ENCODE results near the gene CDH4. TPM values are rescaled to one million over a fixed set of nuclear protein-coding genes. Genes with fewer than 3 reads are reported as not detected.

The CDH4 gene
- total and polyA plus RNA-seq, 2 donors (not counting 3 experiments of a cell fraction or from before 2014, with no cell fraction given): 0.17 to 0.51 TPM

DNA sequence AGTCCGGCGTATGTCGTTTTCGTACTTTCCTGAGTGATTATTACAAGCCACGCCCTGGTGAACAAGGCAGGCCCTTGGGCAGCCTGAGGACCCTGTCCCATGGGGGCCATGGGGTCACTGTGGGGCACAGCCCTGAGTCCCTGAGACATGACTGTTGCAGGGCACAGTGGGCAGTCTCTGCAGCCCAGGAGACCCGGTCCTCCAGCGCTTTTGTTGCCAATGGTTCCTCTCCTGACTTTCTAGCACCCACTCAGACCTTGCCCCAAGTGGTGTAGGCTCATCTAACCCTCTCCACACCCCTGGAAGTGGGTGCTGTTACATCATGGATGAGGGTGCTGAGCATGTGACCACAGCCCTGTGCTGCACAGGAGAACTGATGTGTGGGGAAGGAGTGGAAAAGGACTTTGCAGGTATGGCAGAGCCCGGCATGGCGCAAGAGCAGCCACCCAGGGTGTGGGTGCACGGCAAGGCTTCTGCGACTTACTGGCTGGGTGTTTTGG is 494.1 kb downstream of the CDH4 start:
- intact Hi-C loops (cut with micrococcal nuclease): no loop called here
- H3K9me1 ChIP-seq (replicated peaks; ENCODE audit: control insufficient read depth, extremely low read depth, insufficient read depth, low read length): no peaks in the 10 kb centered on the region
- no peaks in the 10 kb centered on the region for H3K79me2 ChIP-seq (ENCODE audit: control insufficient read depth, insufficient read depth, low read length)
- H3K9me3 ChIP-seq (replicated peaks; ENCODE audit: control insufficient read depth, insufficient read depth, low read length): no peaks in the 10 kb centered on the region
- POLR2A ChIA-PET: no interaction called here
- DNase-seq (ENCODE audit: low read depth, low spot score): no peak
- H2AFZ ChIP-seq (ENCODE audit: low read depth, low read length): no peak overlapping the region
- no TSS peak for BruUV-seq (replicated peaks)
- dilution Hi-C loops (cut with MboI; ENCODE audit: extremely low pct_ligation_motif_present, low sequenced_read_pairs): no loop called here
- FAIRE-seq: no peak
- no peak for TF ChIP-seq POLR2A (IDR thresholded peaks at IDR 0.05; ENCODE audit: low read depth, low read length)
- TF ChIP-seq FOS (IDR thresholded peaks at IDR 0.05; ENCODE audit: borderline replicate concordance, insufficient read depth, low read length): no peak
- no peak for TF ChIP-seq GATA2 (IDR thresholded peaks at IDR 0.05; ENCODE audit: insufficient read depth, insufficient read length, low read depth, low read length)
- TF ChIP-seq, protein P1, sequence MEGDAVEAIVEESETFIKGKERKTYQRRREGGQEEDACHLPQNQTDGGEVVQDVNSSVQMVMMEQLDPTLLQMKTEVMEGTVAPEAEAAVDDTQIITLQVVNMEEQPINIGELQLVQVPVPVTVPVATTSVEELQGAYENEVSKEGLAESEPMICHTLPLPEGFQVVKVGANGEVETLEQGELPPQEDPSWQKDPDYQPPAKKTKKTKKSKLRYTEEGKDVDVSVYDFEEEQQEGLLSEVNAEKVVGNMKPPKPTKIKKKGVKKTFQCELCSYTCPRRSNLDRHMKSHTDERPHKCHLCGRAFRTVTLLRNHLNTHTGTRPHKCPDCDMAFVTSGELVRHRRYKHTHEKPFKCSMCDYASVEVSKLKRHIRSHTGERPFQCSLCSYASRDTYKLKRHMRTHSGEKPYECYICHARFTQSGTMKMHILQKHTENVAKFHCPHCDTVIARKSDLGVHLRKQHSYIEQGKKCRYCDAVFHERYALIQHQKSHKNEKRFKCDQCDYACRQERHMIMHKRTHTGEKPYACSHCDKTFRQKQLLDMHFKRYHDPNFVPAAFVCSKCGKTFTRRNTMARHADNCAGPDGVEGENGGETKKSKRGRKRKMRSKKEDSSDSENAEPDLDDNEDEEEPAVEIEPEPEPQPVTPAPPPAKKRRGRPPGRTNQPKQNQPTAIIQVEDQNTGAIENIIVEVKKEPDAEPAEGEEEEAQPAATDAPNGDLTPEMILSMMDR (IDR thresholded peaks at IDR 0.05; ENCODE audit: extremely low read depth in 1 of 2, insufficient read depth in 1 of 2, low read depth in 1 of 2, low read length in 2 of 2): no peak
- no peak overlapping the region for H3K4me3 ChIP-seq (replicated peaks in 1 of 3; ENCODE audit: insufficient read depth in 1 of 3, low read depth in 1 of 3, low read length in 3 of 3)
- H3K36me3 ChIP-seq (ENCODE audit: control insufficient read depth in 2 of 2, extremely low read depth in 1 of 2, insufficient read depth in 2 of 2, low read length in 2 of 2): no peaks in the 10 kb centered on the region
- CTCF ChIA-PET: no interaction called here
- no peak overlapping the region for H3K27ac ChIP-seq (ENCODE audit: insufficient read depth, low read depth, low read length)
- no peaks in the 10 kb centered on the region for H4K20me1 ChIP-seq (replicated peaks; ENCODE audit: control insufficient read depth, extremely low read depth, insufficient read depth, low read length)
- H3K4me2 ChIP-seq (ENCODE audit: insufficient read depth, low read length): no peak overlapping the region
- no peaks in the 10 kb centered on the region for H3K4me1 ChIP-seq (ENCODE audit: control insufficient read depth, extremely low read depth, insufficient read depth, low read length)
- H3K27me3 ChIP-seq (ENCODE audit: control insufficient read depth in 2 of 2, insufficient read depth in 2 of 2, low read length in 2 of 2): no peaks in the 10 kb centered on the region
- no peak overlapping the region for H3K9ac ChIP-seq (replicated peaks; ENCODE audit: extremely low read depth, insufficient read depth, low read length)

DNA sequence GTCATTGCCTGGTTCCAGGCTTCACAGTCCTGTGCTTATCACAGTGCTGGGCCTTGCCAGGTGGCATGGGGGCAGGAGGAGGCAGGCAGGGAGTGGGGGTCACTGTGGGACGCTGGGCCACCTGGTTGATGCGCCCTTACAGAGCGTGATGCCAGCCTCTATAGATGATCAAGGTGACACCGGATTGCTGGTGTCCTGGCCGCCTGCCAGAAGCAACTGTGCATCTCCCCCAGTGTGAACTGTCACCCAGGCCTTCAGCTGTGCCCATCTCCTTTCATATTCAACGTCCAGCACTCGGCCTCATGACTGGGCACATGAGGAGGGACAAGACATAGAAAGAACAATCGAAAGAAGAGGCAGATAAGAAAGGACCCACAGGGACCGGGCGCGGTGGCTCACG is 494.7 kb downstream of the CDH4 start:
- no peak for TF ChIP-seq JUN (IDR thresholded peaks at IDR 0.05; ENCODE audit: borderline replicate concordance, insufficient read depth, insufficient read length, low read depth)
- no peak for TF ChIP-seq FOS (IDR thresholded peaks at IDR 0.05; ENCODE audit: borderline replicate concordance, insufficient read depth, low read length)
- TF ChIP-seq, protein P1 (IDR thresholded peaks at IDR 0.05; ENCODE audit: extremely low read depth in 1 of 2, insufficient read depth in 1 of 2, low read depth in 1 of 2, low read length in 2 of 2): no peak
- TF ChIP-seq EZH2 (IDR thresholded peaks at IDR 0.05; ENCODE audit: borderline replicate concordance, low read depth, low read length, severe bottlenecking): no peak
- TF ChIP-seq POLR2AphosphoS5 (IDR thresholded peaks at IDR 0.05; ENCODE audit: insufficient read depth, low read depth, low read length): no peak
- TF ChIP-seq MYC (IDR thresholded peaks at IDR 0.05; ENCODE audit: low read depth, low read length): no peak
- no peak for TF ChIP-seq GATA2 (IDR thresholded peaks at IDR 0.05; ENCODE audit: insufficient read depth, insufficient read length, low read depth, low read length)
- TF ChIP-seq POLR2A (IDR thresholded peaks at IDR 0.05; ENCODE audit: low read depth, low read length): no peak
- TF ChIP-seq, protein P2, sequence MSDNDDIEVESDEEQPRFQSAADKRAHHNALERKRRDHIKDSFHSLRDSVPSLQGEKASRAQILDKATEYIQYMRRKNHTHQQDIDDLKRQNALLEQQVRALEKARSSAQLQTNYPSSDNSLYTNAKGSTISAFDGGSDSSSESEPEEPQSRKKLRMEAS (IDR thresholded peaks at IDR 0.05; ENCODE audit: insufficient read depth, insufficient read length): no peak
- intact Hi-C loops (cut with micrococcal nuclease): no loop called here
- H3K4me1 ChIP-seq (ENCODE audit: control insufficient read depth, extremely low read depth, insufficient read depth, low read length): no peaks in the 10 kb centered on the region
- H3K79me2 ChIP-seq (ENCODE audit: control insufficient read depth, insufficient read depth, low read length): no peaks in the 10 kb centered on the region
- no TSS peak for BruUV-seq (replicated peaks)
- no peak overlapping the region for H2AFZ ChIP-seq (ENCODE audit: low read depth, low read length)
- no peaks in the 10 kb centered on the region for H3K27me3 ChIP-seq (ENCODE audit: control insufficient read depth in 2 of 2, insufficient read depth in 2 of 2, low read length in 2 of 2)
- FAIRE-seq (no peak), DNase-seq (ENCODE audit: low read depth, low spot score) (no peak)
- CTCF ChIA-PET: no interaction called here
- H3K9ac ChIP-seq (replicated peaks; ENCODE audit: extremely low read depth, insufficient read depth, low read length): no peak overlapping the region
- no peaks in the 10 kb centered on the region for H3K36me3 ChIP-seq (ENCODE audit: control insufficient read depth in 2 of 2, extremely low read depth in 1 of 2, insufficient read depth in 2 of 2, low read length in 2 of 2)
- no peak overlapping the region for H3K27ac ChIP-seq (ENCODE audit: insufficient read depth, low read depth, low read length)
- no peak overlapping the region for H3K4me2 ChIP-seq (ENCODE audit: insufficient read depth, low read length)
- POLR2A ChIA-PET: no interaction called here
- no peaks in the 10 kb centered on the region for H3K9me3 ChIP-seq (replicated peaks; ENCODE audit: control insufficient read depth, insufficient read depth, low read length)
- no peak overlapping the region for H3K4me3 ChIP-seq (replicated peaks in 1 of 3; ENCODE audit: insufficient read depth in 1 of 3, low read depth in 1 of 3, low read length in 3 of 3)
- no peaks in the 10 kb centered on the region for H3K9me1 ChIP-seq (replicated peaks; ENCODE audit: control insufficient read depth, extremely low read depth, insufficient read depth, low read length)
- dilution Hi-C loops (cut with MboI; ENCODE audit: extremely low pct_ligation_motif_present, low sequenced_read_pairs): no loop called here
- H4K20me1 ChIP-seq (replicated peaks; ENCODE audit: control insufficient read depth, extremely low read depth, insufficient read depth, low read length): no peaks in the 10 kb centered on the region

Measured in endothelial cell of umbilical vein (primary cell).